GM10248 (cell line): ENCODE data around the gene CA5A.
"Not testable (repeated sequence)": the region's sequence is repeated elsewhere in the genome, so short reads cannot be mapped to it uniquely, and the experiment has no call there.

Source experiments
- CTCF ChIA-PET: fragments of 300-600 bp; sonication (Branson Sonifier 250); formaldehyde crosslinking; extraction: SDS; loops from one replicate; lab custom pipeline; 2021; ENCODE audit warnings: antibody characterized with exemption; lab: Yijun Ruan, JAX
- POLR2A ChIA-PET: fragments of 350-650 bp; sonication (Branson Sonifier 250); formaldehyde crosslinking; extraction: SDS; loops from one replicate; lab custom pipeline; 2020; ENCODE audit warnings: antibody characterized with exemption; lab: Yijun Ruan, JAX
- DNase-seq: peaks from one replicate; pipeline ENCODE4 v3.0.0; 2012; ENCODE audit errors: extremely low spot score
- TF ChIP-seq, protein P1 (sequence below): IDR thresholded peaks from 2 replicates; pipeline ENCODE4 v1.5.1; 2012; ENCODE audit warnings: mild to moderate bottlenecking, low read depth; ENCODE audit errors: extremely low read depth, missing control alignments, control extremely low read depth

The CA5A gene

DNA sequence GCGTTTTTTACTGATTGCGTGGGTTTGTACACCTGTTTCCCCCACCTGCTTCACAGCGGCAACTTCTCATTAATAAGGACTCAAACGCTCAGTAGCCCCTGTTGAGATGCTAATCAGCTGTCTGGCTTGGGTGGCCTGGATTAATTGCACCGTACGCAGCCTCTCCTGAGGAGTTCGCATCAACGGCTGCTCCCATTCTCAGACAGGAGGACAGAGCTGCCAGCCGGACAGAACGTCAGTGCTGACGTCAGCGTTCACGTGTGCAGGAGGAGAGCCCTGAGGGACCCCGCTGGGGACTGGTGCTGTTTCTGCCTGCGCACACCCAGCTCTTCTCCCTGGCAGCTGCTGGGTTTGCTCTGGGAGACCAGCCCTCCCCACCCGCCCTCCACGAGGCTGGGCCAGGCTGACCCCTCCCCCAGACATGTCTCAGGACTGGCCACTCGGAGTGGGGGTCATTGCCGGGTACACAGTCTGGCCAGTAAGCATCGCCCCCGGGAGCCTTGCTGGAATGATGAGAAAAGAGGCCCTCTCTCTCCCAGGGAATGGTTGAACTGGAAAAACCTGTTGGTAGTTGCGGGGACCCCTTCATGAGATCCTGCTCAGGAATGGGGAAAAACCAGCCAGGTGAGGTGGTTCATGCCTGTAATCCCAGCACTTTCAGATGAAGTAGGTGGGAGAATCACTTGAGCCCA lies 9.2 kb upstream of the CA5A start:
- TF ChIP-seq, protein P1, sequence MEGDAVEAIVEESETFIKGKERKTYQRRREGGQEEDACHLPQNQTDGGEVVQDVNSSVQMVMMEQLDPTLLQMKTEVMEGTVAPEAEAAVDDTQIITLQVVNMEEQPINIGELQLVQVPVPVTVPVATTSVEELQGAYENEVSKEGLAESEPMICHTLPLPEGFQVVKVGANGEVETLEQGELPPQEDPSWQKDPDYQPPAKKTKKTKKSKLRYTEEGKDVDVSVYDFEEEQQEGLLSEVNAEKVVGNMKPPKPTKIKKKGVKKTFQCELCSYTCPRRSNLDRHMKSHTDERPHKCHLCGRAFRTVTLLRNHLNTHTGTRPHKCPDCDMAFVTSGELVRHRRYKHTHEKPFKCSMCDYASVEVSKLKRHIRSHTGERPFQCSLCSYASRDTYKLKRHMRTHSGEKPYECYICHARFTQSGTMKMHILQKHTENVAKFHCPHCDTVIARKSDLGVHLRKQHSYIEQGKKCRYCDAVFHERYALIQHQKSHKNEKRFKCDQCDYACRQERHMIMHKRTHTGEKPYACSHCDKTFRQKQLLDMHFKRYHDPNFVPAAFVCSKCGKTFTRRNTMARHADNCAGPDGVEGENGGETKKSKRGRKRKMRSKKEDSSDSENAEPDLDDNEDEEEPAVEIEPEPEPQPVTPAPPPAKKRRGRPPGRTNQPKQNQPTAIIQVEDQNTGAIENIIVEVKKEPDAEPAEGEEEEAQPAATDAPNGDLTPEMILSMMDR = no peak
- no peak for DNase-seq
- ChIA-PET CTCF (no interaction called here), POLR2A (interaction anchor here (0.7 kb wide), 1 partner anchor 543 kb away, joined by 3 read pairs; no protein-coding TSS in a partner anchor)

DNA sequence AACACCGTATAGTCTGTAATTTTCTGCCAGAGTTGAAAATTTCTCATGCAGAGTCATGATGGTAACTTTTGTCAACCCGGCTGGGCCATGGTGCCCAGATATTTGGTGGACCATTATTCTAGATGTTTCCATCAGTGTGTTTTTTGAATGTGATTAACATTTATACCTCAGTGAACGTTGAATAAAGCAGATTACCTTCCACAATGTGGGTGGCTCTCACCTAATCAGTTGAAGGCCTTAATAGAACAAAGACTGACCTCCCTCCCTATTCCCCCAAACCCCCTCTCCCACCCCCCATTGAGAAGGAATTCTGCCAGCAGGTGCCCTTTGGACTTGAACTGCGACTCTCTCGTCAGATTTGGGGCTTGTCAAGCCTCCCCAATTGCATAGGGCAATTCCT lies 6.4 kb upstream of the CA5A start:
- CTCF ChIA-PET = no interaction called here
- TF ChIP-seq, protein P1 = no peak
- no peak for DNase-seq
- POLR2A ChIA-PET = no interaction called here

GRCh38 chr16:87939562-87940423 lies 3.5 kb upstream of the CA5A start:
- TF ChIP-seq, protein P1 = no peak
- CTCF ChIA-PET = interaction anchor here (0.6 to 2.0 kb wide), 2 partner anchors 161 to 618 kb away, joined by 3 to 6 read pairs; no protein-coding TSS in a partner anchor
- POLR2A ChIA-PET = no interaction called here
- no peak for DNase-seq

DNA sequence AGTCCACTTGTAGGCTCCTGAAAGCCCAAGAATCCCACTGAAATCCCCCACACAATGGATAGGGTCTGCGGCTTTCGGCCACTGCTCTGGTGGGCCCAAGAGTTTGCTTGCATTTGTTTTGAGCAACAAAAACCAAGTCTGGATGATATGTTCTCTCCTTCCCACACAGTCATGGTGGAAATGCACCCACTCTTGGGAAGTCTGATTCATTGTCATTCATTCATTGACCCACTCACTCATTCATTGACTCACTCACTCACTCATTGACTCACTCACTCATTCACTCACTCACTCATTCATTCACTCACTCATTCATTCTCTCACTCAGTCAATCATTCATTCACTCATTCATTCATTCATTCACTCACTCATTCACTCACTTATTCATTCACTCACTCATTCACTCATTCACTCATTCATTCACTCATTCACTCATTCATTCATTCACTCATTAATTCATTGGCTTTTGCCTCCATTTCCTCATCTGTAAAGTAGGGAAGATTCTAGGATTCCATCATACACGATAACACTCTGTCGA lies 2.2 kb upstream of the CA5A start:
- POLR2A ChIA-PET = no interaction called here
- CTCF ChIA-PET = no interaction called here
- no peak for DNase-seq
- TF ChIP-seq, protein P1 = no peak

DNA sequence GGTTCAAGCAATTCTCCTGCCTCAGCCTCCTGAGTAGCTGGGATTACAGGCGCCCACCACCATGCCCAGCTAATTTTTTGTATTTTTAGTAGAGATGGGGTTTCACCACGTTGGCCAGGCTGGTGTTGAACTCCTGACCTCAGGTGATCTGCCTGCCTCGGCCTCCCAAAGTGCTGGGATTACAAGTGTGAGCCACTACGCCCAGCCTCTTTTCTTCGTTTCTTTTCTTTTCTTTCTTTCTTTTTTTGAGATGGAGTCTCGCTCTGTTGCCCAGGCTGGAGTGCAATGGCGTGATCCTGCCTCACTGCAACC lies 858 bp upstream of the CA5A start:
- CTCF ChIA-PET, DNase-seq, POLR2A ChIA-PET: not testable (repeated sequence)

- DNase-seq, POLR2A ChIA-PET: not testable (repeated sequence)
- CTCF ChIA-PET = interaction anchor here (1.0 kb wide), 1 partner anchor 12 kb away, joined by 4 read pairs; no protein-coding TSS in a partner anchor
Measured at GRCh38 chr16:87936016-87936374, 334 bp downstream of the CA5A start.

GRCh38 chr16:87934752-87935425 lies 1.4 kb downstream of the CA5A start:
- POLR2A ChIA-PET, CTCF ChIA-PET, DNase-seq: not testable (repeated sequence)

DNA sequence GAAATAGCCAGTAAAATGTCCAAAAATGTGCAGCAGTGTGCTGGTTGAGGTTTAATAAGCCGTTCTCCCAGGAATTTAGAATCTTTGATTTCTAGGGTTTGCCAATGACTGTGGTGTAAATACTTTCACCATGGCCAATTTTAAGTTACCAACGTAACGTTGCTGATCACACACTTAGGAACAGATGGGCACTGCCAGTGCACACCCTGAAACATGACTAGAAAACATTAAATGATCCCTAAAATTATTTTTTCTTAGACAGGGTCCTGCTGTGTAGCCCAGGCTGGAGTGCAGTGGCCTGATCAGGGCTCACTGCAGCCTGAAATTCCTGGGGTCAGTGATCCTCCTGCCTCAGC lies 3.2 kb downstream of the CA5A start:
- DNase-seq = no peak
- TF ChIP-seq, protein P1 = no peak
- CTCF ChIA-PET = no interaction called here
- POLR2A ChIA-PET = no interaction called here

- DNase-seq, POLR2A ChIA-PET, CTCF ChIA-PET: not testable (repeated sequence)
Measured at GRCh38 chr16:87932475-87933139, 3.7 kb downstream of the CA5A start.
